Ascending aorta (tissue), 2 donors: ENCODE measurements around the gene ANO9. TPM values are rescaled to one million over a fixed set of nuclear protein-coding genes. Genes with fewer than 3 reads are reported as not detected.

Experiments
- DNase-seq, 2 donors: peaks; one replicate each; pipeline ENCODE4 v3.0.0-alpha.2; 2019; ENCODE audit warnings: low spot score in 2 of 2
- H3K27ac ChIP-seq, 2 donors: fragments of 200-600 bp; sonication (generic); one replicate each; pipeline ENCODE4 v1.5.1; 2016 to 2017; ENCODE audit warnings: mild to moderate bottlenecking in 1 of 2
- H3K27me3 ChIP-seq: fragments of 200-600 bp; sonication (generic); one replicate; pipeline ENCODE4 v1.5.1; 2017
- H3K36me3 ChIP-seq, 2 donors: fragments of 200-600 bp; sonication (generic); one replicate each; pipeline ENCODE4 v1.5.1; 2016
- H3K4me1 ChIP-seq, 2 donors: fragments of 200-600 bp; sonication (generic); one replicate each; pipeline ENCODE4 v1.5.1; 2016 to 2017; ENCODE audit warnings: mild to moderate bottlenecking in 1 of 2
- H3K4me3 ChIP-seq, 2 donors: fragments of 200-600 bp; sonication (generic); one replicate each; pipeline ENCODE4 v1.5.1; 2016 to 2017; ENCODE audit warnings: mild to moderate bottlenecking in 1 of 2
- H3K9me3 ChIP-seq, 2 donors: fragments of 200-600 bp; sonication (generic); one replicate each; pipeline ENCODE4 v1.5.1; 2016
- CTCF ChIP-seq, 3 experiments: fragments of 200-600 bp in 2 of 3; fragments of 450-650 bp in 1 of 3; sonication (generic) in 2 of 3; IDR thresholded peaks; one replicate each; pipeline ENCODE4 v1.5.1; 2016 to 2019; ENCODE audit warnings: antibody characterized with exemption in 3 of 3, mild to moderate bottlenecking in 1 of 3, moderate library complexity in 1 of 3
- intact Hi-C: fragments of 100-400 bp; cut with DNase I; formaldehyde crosslinking; loops from one replicate; pipeline ENCODE4 v1.15.1; 2023
- total RNA-seq: library from RNA; depleted of rRNA; stranded (reverse); fragments of >200 nt; gene quantifications from one replicate; pipeline ENCODE4 v1.1.0, GENCODE V29; 2016

The ANO9 gene
- total RNA-seq, 1 donor from 2014 or later, result 4.0 TPM

GRCh38 chr11:450809-451451 is 9.1 kb upstream of the ANO9 start:
- H3K27ac ChIP-seq, result peak overlapping the region; percentile 79 to 85
- peak in 1 of 3 experiments; percentile 17 for TF ChIP-seq CTCF (IDR thresholded peaks at IDR 0.05)
- H3K9me3 ChIP-seq, result no peaks in the 10 kb centered on the region
- peaks cover 7 to 20% of the 10 kb centered on the region in 2 donors for H3K4me1 ChIP-seq
- DNase-seq, result peak; percentile 49 to 83
- peak overlapping the region; percentile 94 to 98 for H3K4me3 ChIP-seq
- intact Hi-C loops, result loop anchor here (1.0 to 5.0 kb wide), 6 partner anchors 18 to 244 kb away; partner anchors contain the start of genes BET1L, PSMD13, RIC8A and SIRT3
- H3K27me3 ChIP-seq, result no peaks in the 10 kb centered on the region
- peaks cover 5 to 18% of the 10 kb centered on the region in 2 donors for H3K36me3 ChIP-seq

GRCh38 chr11:449889-450808 is 8.3 kb upstream of the ANO9 start, which contains the start of gene PTDSS2:
PTDSS2 (plus strand) TSS chr11:450279; CDS start chr11:450456, 177 bp downstream.
- intact Hi-C loops, result loop anchor here (1.0 to 5.0 kb wide), 7 partner anchors 19 to 243 kb away; partner anchors contain the start of genes BET1L, IFITM2, PSMD13 and RIC8A

GRCh38 chr11:447923-448731 is 6.3 kb upstream of the ANO9 start:
- peak overlapping the region; percentile 64 to 65 for H3K4me3 ChIP-seq
- H3K27me3 ChIP-seq, result no peaks in the 10 kb centered on the region
- DNase-seq, result peak; percentile 69 to 97
- no peaks in the 10 kb centered on the region for H3K9me3 ChIP-seq
- peaks cover 7 to 20% of the 10 kb centered on the region in 2 donors for H3K4me1 ChIP-seq
- intact Hi-C loops, result loop anchor here (1.0 to 5.0 kb wide), 2 partner anchors 70 to 141 kb away; partner anchors contain the start of gene IFITM2
- peak; percentile 82 to 90 (median 83) for TF ChIP-seq CTCF (IDR thresholded peaks at IDR 0.05)
- H3K36me3 ChIP-seq, result peaks cover 0 to 7% of the 10 kb centered on the region in 2 donors
- H3K27ac ChIP-seq, result peak overlapping the region; percentile 84 to 85

More at GRCh38 chr11:449889-450808, 8.3 kb upstream of the ANO9 start, which contains the start of gene PTDSS2:
- Histone ChIP-seq H3K4me3 (peak within 1 kb of the TSS; percentile 94 to 98), H3K4me1 (peaks cover 7 to 20% of the 10 kb centered on the region in 2 donors), H3K27me3 (no peaks in the 10 kb centered on the region), H3K27ac (peak within 1 kb of the TSS; percentile 79 to 85), H3K36me3 (peaks cover 5 to 18% of the 10 kb centered on the region in 2 donors), H3K9me3 (no peaks in the 10 kb centered on the region)
- peak; percentile 84 to 98 for DNase-seq
- no peak for TF ChIP-seq CTCF (IDR thresholded peaks at IDR 0.05)

GRCh38 chr11:446891-447290 is 5.1 kb upstream of the ANO9 start:
- intact Hi-C loops, result loop anchor here (5.0 kb wide), 1 partner anchor 140 kb away; the partner anchor contains the start of gene IFITM2
- DNase-seq, result no peak
- no peak overlapping the region for H3K27ac ChIP-seq
- peaks cover 7 to 20% of the 10 kb centered on the region in 2 donors for H3K4me1 ChIP-seq
- no peak for TF ChIP-seq CTCF (IDR thresholded peaks at IDR 0.05)
- no peaks in the 10 kb centered on the region for H3K27me3 ChIP-seq
- no peak overlapping the region for H3K4me3 ChIP-seq
- no peaks in the 10 kb centered on the region for H3K9me3 ChIP-seq
- H3K36me3 ChIP-seq, result no peaks in the 10 kb centered on the region
